GM12878 (cell line): Measurements from ENCODE around the gene MYCBPAP. TPM values are rescaled to one million over a fixed set of nuclear protein-coding genes. Genes with fewer than 3 reads are reported as not detected.

Source experiments
- ATAC-seq: fragments of 200-7000 bp; cut with Tn5 transposase; 3 replicates; pipeline ENCODE4 v1.9.1; 2020; ENCODE audit warnings: mild to moderate bottlenecking, moderate library complexity
- BruUV-seq: library from RNA; stranded (reverse); fragments of 400-500 nt; replicated peaks from 2 replicates; lab custom pipeline; 2021; lab: Mats Ljungman, UMichigan
- CTCF ChIA-PET: fragments of 300-600 bp; sonication (Branson Sonifier 250); formaldehyde crosslinking; extraction: SDS; loops from one replicate; lab custom pipeline; 2021; ENCODE audit warnings: inconsistent platforms; lab: Yijun Ruan, JAX
- POLR2A ChIA-PET: fragments of 350-600 bp; formaldehyde crosslinking; extraction: SDS; loops from one replicate; lab custom pipeline; 2021; ENCODE audit warnings: inconsistent platforms; lab: Charles Lee
- RAD21 ChIA-PET: fragments of 300-600 bp; sonication (Branson Sonifier 250); formaldehyde crosslinking; loops from one replicate; lab custom pipeline; 2023; ENCODE audit warnings: antibody characterized with exemption; ENCODE audit not compliant: unreplicated experiment; lab: Charles Lee
- SMC1A ChIA-PET: fragments of 300-600 bp; sonication (Branson Sonifier 250); formaldehyde crosslinking; loops from one replicate; lab custom pipeline; 2023; ENCODE audit not compliant: unreplicated experiment, uncharacterized antibody; lab: Charles Lee
- DNase-seq: peaks from one replicate; pipeline ENCODE4 v3.0.0-alpha.2; 2011; ENCODE audit warnings: low read depth, low spot score
- FAIRE-seq: peaks from 3 replicates; lab custom pipeline; 2011; peaks lifted over from hg19 to GRCh38; lab: Jason Lieb, UNC
- H2AFZ ChIP-seq: 2 replicates; pipeline ENCODE4 v1.6.0; 2011; ENCODE audit warnings: low read depth, low read length, control low read depth; ENCODE audit not compliant: control insufficient read depth
- H3K27ac ChIP-seq: 2 replicates; pipeline ENCODE4 v1.5.1; 2011; ENCODE audit warnings: control low read depth; ENCODE audit not compliant: control insufficient read depth, insufficient read depth
- H3K27me3 ChIP-seq, 2 experiments: replicated peaks in 1 of 2; 2 replicates each; pipeline versions ENCODE4 v1.6.0 to v1.6.1; 2011; ENCODE audit warnings: low read length in 1 of 2; ENCODE audit not compliant: control insufficient read depth in 2 of 2, insufficient read depth in 2 of 2
- H3K36me3 ChIP-seq, 2 experiments: 2 replicates each; pipeline ENCODE4 v1.5.1; 2011; ENCODE audit warnings: low read length in 1 of 2; ENCODE audit not compliant: control insufficient read depth in 2 of 2, insufficient read depth in 2 of 2
- H3K4me1 ChIP-seq: 2 replicates; pipeline ENCODE4 v1.6.1; 2011; ENCODE audit warnings: mild to moderate bottlenecking, low read length, moderate library complexity, mixed read lengths; ENCODE audit not compliant: control insufficient read depth, insufficient read depth
- H3K4me2 ChIP-seq: 2 replicates; pipeline ENCODE4 v1.6.0; 2011; ENCODE audit warnings: control low read depth; ENCODE audit not compliant: control insufficient read depth, insufficient read depth
- H3K4me3 ChIP-seq: fragments of 200-600 bp; sonication (generic); 2 replicates; pipeline ENCODE4 v1.5.1; 2016
- H3K79me2 ChIP-seq: 2 replicates; pipeline ENCODE4 v1.6.0; 2011; ENCODE audit warnings: low read length; ENCODE audit not compliant: control insufficient read depth, insufficient read depth
- H3K9ac ChIP-seq: 2 replicates; pipeline ENCODE4 v1.8.0; 2011; ENCODE audit warnings: low read length, control low read depth, mixed read lengths; ENCODE audit not compliant: control insufficient read depth, insufficient read depth
- H3K9me3 ChIP-seq: replicated peaks from 3 replicates; pipeline ENCODE4 v1.5.1; 2011; ENCODE audit warnings: mild to moderate bottlenecking, low read length; ENCODE audit not compliant: control insufficient read depth, insufficient read depth
- H4K20me1 ChIP-seq: 2 replicates; pipeline ENCODE4 v1.6.0; 2011; ENCODE audit not compliant: control insufficient read depth, insufficient read depth
- CBX3 ChIP-seq: fragments of 200-600 bp; sonication (generic); IDR thresholded peaks from 2 replicates; pipeline ENCODE4 v1.6.1; 2016; ENCODE audit warnings: low read depth, borderline replicate concordance
- NBN ChIP-seq: fragments of 450-650 bp; IDR thresholded peaks from 2 replicates; pipeline ENCODE4 v1.6.1; 2016
- RAD51 ChIP-seq: fragments of 450-650 bp; IDR thresholded peaks from 2 replicates; pipeline ENCODE4 v1.6.1; 2016; ENCODE audit warnings: moderate library complexity, mild to moderate bottlenecking, inconsistent platforms
- REST ChIP-seq: IDR thresholded peaks from 2 replicates; pipeline ENCODE4 v1.6.1; 2012; ENCODE audit warnings: mild to moderate bottlenecking, low read depth, low read length
- SIN3A ChIP-seq: IDR thresholded peaks from 2 replicates; pipeline ENCODE4 v1.6.1; 2012; ENCODE audit warnings: low read depth, low read length, improper control_type of control experiment
- SMAD1 ChIP-seq: fragments of 450-650 bp; IDR thresholded peaks from 2 replicates; pipeline ENCODE4 v1.6.1; 2018; ENCODE audit warnings: mild to moderate bottlenecking, low read depth; ENCODE audit not compliant: partially characterized antibody
- SUPT20H ChIP-seq: IDR thresholded peaks from 2 replicates; pipeline ENCODE4 v1.6.1; 2011; ENCODE audit warnings: low read depth, mild to moderate bottlenecking, low read length, moderate library complexity, borderline replicate concordance; ENCODE audit not compliant: control insufficient read depth
- SUZ12 ChIP-seq: fragments of 200-600 bp; sonication (generic); IDR thresholded peaks from one replicate; pipeline ENCODE4 v1.6.1; 2018; ENCODE audit warnings: antibody characterized with exemption, mild to moderate bottlenecking; ENCODE audit not compliant: unreplicated experiment
- TAF1 ChIP-seq: IDR thresholded peaks from 2 replicates; pipeline ENCODE4 v1.6.1; 2011; ENCODE audit warnings: mild to moderate bottlenecking, low read depth, low read length, borderline replicate concordance
- WRNIP1 ChIP-seq: IDR thresholded peaks from 2 replicates; pipeline ENCODE4 v1.6.1; 2011; ENCODE audit warnings: low read depth, low read length, improper control_type of control experiment, borderline replicate concordance
- YBX1 ChIP-seq: fragments of 450-650 bp; IDR thresholded peaks from 2 replicates; pipeline ENCODE4 v1.6.1; 2016; ENCODE audit warnings: antibody characterized with exemption
- ZZZ3 ChIP-seq: IDR thresholded peaks from 2 replicates; pipeline ENCODE4 v1.6.1; 2011; ENCODE audit warnings: low read depth; ENCODE audit not compliant: control insufficient read depth, insufficient read length
- WGBS: methylation state at CpG from one replicate; pipeline ENCODE4 v1.1.6; 2016; ENCODE audit warnings: low lambda C conversion rate; ENCODE audit not compliant: insufficient replicate concordance, insufficient coverage; ENCODE audit errors: missing lambda C conversion rate; 5-methylcytosine and 5-hydroxymethylcytosine counted together
- in situ Hi-C: fragments of 300-500 bp; cut with MboI; formaldehyde crosslinking; loops from 9 replicates; pipeline ENCODE4 v1.14.3; 2018; ENCODE audit warnings: mixed read lengths
- intact Hi-C: fragments of 100-400 bp; cut with micrococcal nuclease; formaldehyde crosslinking; loops from one replicate; pipeline ENCODE4 v1.14.2; 2022; ENCODE audit not compliant: unreplicated experiment
- polyA plus RNA-seq, 11 experiments: library from polyadenylated mRNA; depleted of rRNA in 4 of 11; unstranded in 6 of 11; stranded (reverse) in 5 of 11; fragments of >200 nt; fragmentation: Nextera tagmentation in 4 of 11; fragmentation: Illumina TruSeq in 1 of 11; extraction: Ambion mirVana in 4 of 11; extraction: Trizol in 1 of 11; gene quantifications; 1 replicate in 1 of 11; 2 replicates in 10 of 11; pipeline versions ENCODE4 v1.2.1 to v1.2.3, GENCODE V29; 2011 to 2016; ENCODE audit warnings: inconsistent platforms in 2 of 11, missing spikeins in 2 of 11, low read depth in 1 of 11
- total RNA-seq, 4 experiments: library from RNA; depleted of rRNA in 3 of 4; stranded (reverse); fragments of >200 nt in 3 of 4; fragmentation: Illumina TruSeq in 1 of 4; extraction: Trizol in 1 of 4; gene quantifications; 2 replicates each; pipeline versions ENCODE4 v1.2.1 to v1.2.3, GENCODE V29; 2013 to 2021

MYCBPAP gene
- total and polyA plus RNA-seq, 10 of the 15 experiments (the other 5 are each of a cell fraction or from before 2014, with no cell fraction given): 0.23 to 2.7 (median 1.5) TPM

- Histone ChIP-seq H3K9me3 (no peaks in the 10 kb centered on the region), H3K27me3 (peaks cover 16 to 19% of the 10 kb centered on the region in 2 experiments), H4K20me1 (no peaks in the 10 kb centered on the region)
- POLR2A ChIA-PET: interaction anchor here (0.6 kb wide), 1 partner anchor 287 kb away, joined by 3 read pairs; no protein-coding TSS in a partner anchor
- no peak for TF ChIP-seq YBX1
- TF ChIP-seq SIN3A: no peak
- no peak for TF ChIP-seq REST
- no peak for TF ChIP-seq SUZ12
- no peak for TF ChIP-seq RAD51
- no peak for TF ChIP-seq CBX3
- TF ChIP-seq SUPT20H: no peak
- no peak for TF ChIP-seq WRNIP1
- no peak for TF ChIP-seq TAF1
- no peak for TF ChIP-seq SMAD1
- no peak for TF ChIP-seq ZZZ3
- no peak for TF ChIP-seq NBN
- TF ChIP-seq, all 136 proteins: peak for 0
- intact Hi-C loops: no loop called here
- Histone ChIP-seq H3K27ac (no peak overlapping the region), H2AFZ (no peak overlapping the region), H3K4me3 (no peak overlapping the region), H3K36me3 (no peaks in the 10 kb centered on the region), H3K9ac (no peak overlapping the region), H3K79me2 (no peaks in the 10 kb centered on the region), H3K4me2 (no peak overlapping the region), H3K4me1 (no peaks in the 10 kb centered on the region)
- in situ Hi-C loops: no loop called here
- 26% methylated on average over 14 of the region's 17 CpGs for WGBS
- ChIA-PET SMC1A (interaction anchor here (1.6 kb wide), 1 partner anchor 50 kb away, joined by 6 read pairs; no protein-coding TSS in a partner anchor), CTCF (no interaction called here), RAD21 (no interaction called here)
- no TSS peak for BruUV-seq
- FAIRE-seq (no peak), DNase-seq (no peak), ATAC-seq (no peak; the same call in 2 of the 3 replicates)
Measured at GRCh38 chr17:50533720-50534148, 25.5 kb downstream of the MYCBPAP start.
